ENCODE data around the gene INPP4B. TPM values are rescaled to one million over a fixed set of nuclear protein-coding genes. Genes with fewer than 3 reads are reported as not detected.

Gene INPP4B
- total RNA-seq, 2 experiments from 2014 or later, result not detected

GRCh38 chr4:142281999-142282398 is 564.1 kb downstream of the INPP4B start:
- intact Hi-C loops (cut with micrococcal nuclease; ENCODE audit: unreplicated experiment), result no loop called here
- no peaks in the 10 kb centered on the region for H3K79me2 ChIP-seq (ENCODE audit: insufficient read depth, low read depth, low read length)
- H3K9me2 ChIP-seq (ENCODE audit: insufficient read depth, low read length), result no peaks in the 10 kb centered on the region
- no peak overlapping the region for H3K4me2 ChIP-seq (ENCODE audit: low read length)
- no peak overlapping the region for H3K4me3 ChIP-seq (ENCODE audit: low read depth, low read length, poor library complexity, severe bottlenecking)
- no peak for DNase-seq (ENCODE audit: low spot score)
- no TSS peak for BruUV-seq (replicated peaks)
- no peak overlapping the region for H3K27ac ChIP-seq (ENCODE audit: low read depth, low read length, poor library complexity, severe bottlenecking)
- H4K20me1 ChIP-seq (ENCODE audit: insufficient read depth, low read length), result no peaks in the 10 kb centered on the region
- POLR2A ChIA-PET, result interaction anchor here (1.2 kb wide), 1 partner anchor 12 kb away, joined by 3 read pairs; no protein-coding TSS in a partner anchor
- no peaks in the 10 kb centered on the region for H3K36me3 ChIP-seq (ENCODE audit: insufficient read depth, low read length)
- no peak overlapping the region for H2AFZ ChIP-seq (ENCODE audit: low read length)
- no peaks in the 10 kb centered on the region for H3K9me3 ChIP-seq (ENCODE audit: low read length)
- TF ChIP-seq EZH2phosphoT487 (IDR thresholded peaks at IDR 0.05; ENCODE audit: borderline replicate concordance, low read depth, low read length), result no peak
- TF ChIP-seq, protein P1, sequence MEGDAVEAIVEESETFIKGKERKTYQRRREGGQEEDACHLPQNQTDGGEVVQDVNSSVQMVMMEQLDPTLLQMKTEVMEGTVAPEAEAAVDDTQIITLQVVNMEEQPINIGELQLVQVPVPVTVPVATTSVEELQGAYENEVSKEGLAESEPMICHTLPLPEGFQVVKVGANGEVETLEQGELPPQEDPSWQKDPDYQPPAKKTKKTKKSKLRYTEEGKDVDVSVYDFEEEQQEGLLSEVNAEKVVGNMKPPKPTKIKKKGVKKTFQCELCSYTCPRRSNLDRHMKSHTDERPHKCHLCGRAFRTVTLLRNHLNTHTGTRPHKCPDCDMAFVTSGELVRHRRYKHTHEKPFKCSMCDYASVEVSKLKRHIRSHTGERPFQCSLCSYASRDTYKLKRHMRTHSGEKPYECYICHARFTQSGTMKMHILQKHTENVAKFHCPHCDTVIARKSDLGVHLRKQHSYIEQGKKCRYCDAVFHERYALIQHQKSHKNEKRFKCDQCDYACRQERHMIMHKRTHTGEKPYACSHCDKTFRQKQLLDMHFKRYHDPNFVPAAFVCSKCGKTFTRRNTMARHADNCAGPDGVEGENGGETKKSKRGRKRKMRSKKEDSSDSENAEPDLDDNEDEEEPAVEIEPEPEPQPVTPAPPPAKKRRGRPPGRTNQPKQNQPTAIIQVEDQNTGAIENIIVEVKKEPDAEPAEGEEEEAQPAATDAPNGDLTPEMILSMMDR (conservative IDR thresholded peaks at IDR 0.05; ENCODE audit: low read length), result no peak
- no peaks in the 10 kb centered on the region for H3K4me1 ChIP-seq (ENCODE audit: insufficient read depth, low read length, poor library complexity, severe bottlenecking)
- CTCF ChIA-PET (ENCODE audit: unreplicated experiment), result no interaction called here

DNA sequence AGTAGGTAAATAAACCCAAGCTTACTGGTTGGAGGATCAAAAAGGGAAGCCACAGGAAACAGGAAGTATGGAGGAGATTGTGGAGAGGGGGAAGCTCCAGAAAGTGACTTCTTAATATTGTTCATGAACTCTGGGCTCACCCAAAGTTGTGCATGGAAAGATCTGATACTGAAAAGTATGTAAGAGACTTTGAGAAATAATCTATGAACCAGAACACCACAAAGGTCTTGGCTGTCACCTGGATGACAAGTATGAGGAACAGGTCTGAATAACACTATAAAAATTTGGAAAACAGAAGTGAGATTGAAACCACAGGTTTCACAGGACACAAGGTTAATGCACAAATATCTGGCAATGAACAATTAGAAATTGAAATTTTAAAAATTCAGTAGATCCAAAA is 567.4 kb downstream of the INPP4B start:
- POLR2A ChIA-PET, result interaction anchor here (0.7 kb wide), 1 partner anchor 274 kb away, joined by 4 read pairs; no protein-coding TSS in a partner anchor
- H3K4me3 ChIP-seq (ENCODE audit: low read depth, low read length, poor library complexity, severe bottlenecking), result no peak overlapping the region
- H3K36me3 ChIP-seq (ENCODE audit: insufficient read depth, low read length), result no peaks in the 10 kb centered on the region
- H3K4me2 ChIP-seq (ENCODE audit: low read length), result no peak overlapping the region
- DNase-seq (ENCODE audit: low spot score), result no peak
- no TSS peak for BruUV-seq (replicated peaks)
- H2AFZ ChIP-seq (ENCODE audit: low read length), result no peak overlapping the region
- H3K9me2 ChIP-seq (ENCODE audit: insufficient read depth, low read length), result no peaks in the 10 kb centered on the region
- TF ChIP-seq, protein P1 (conservative IDR thresholded peaks at IDR 0.05; ENCODE audit: low read length), result no peak
- no peak for TF ChIP-seq EZH2phosphoT487 (IDR thresholded peaks at IDR 0.05; ENCODE audit: borderline replicate concordance, low read depth, low read length)
- CTCF ChIA-PET (ENCODE audit: unreplicated experiment), result no interaction called here
- H4K20me1 ChIP-seq (ENCODE audit: insufficient read depth, low read length), result no peaks in the 10 kb centered on the region
- H3K9me3 ChIP-seq (ENCODE audit: low read length), result no peaks in the 10 kb centered on the region
- no peaks in the 10 kb centered on the region for H3K4me1 ChIP-seq (ENCODE audit: insufficient read depth, low read length, poor library complexity, severe bottlenecking)
- no peak overlapping the region for H3K27ac ChIP-seq (ENCODE audit: low read depth, low read length, poor library complexity, severe bottlenecking)
- no peaks in the 10 kb centered on the region for H3K79me2 ChIP-seq (ENCODE audit: insufficient read depth, low read depth, low read length)
- intact Hi-C loops (cut with micrococcal nuclease; ENCODE audit: unreplicated experiment), result no loop called here

DNA sequence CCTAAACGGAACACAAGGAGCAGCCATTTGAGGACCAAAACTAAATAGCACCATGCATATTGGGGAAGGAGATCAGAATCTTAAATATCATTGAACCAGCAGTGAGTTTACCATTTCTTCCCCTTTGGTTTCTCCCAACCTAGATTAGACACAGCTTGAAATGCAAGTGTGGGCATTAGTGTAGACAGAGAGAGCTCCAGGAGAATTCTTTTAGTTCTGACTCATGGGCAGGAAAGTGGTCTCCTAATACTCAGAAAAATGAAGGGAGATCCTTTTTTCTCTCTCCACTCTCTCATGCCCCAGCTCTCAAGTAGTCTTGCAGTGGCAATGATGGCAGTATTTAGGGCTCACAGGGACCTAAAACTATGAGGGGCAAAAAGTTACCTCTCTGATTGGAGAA is 567.9 kb downstream of the INPP4B start:
- ChIA-PET POLR2A (interaction anchor here (0.6 kb wide), 1 partner anchor 276 kb away, joined by 3 read pairs; no protein-coding TSS in a partner anchor), CTCF (ENCODE audit: unreplicated experiment) (no interaction called here)
- Histone ChIP-seq H3K9me2 (ENCODE audit: insufficient read depth, low read length) (no peaks in the 10 kb centered on the region), H3K36me3 (ENCODE audit: insufficient read depth, low read length) (no peaks in the 10 kb centered on the region), H3K27ac (ENCODE audit: low read depth, low read length, poor library complexity, severe bottlenecking) (no peak overlapping the region), H3K4me1 (ENCODE audit: insufficient read depth, low read length, poor library complexity, severe bottlenecking) (no peaks in the 10 kb centered on the region), H3K79me2 (ENCODE audit: insufficient read depth, low read depth, low read length) (no peaks in the 10 kb centered on the region), H3K9me3 (ENCODE audit: low read length) (no peaks in the 10 kb centered on the region), H3K4me2 (ENCODE audit: low read length) (no peak overlapping the region), H4K20me1 (ENCODE audit: insufficient read depth, low read length) (no peaks in the 10 kb centered on the region), H2AFZ (ENCODE audit: low read length) (no peak overlapping the region), H3K4me3 (ENCODE audit: low read depth, low read length, poor library complexity, severe bottlenecking) (no peak overlapping the region)
- no peak for DNase-seq (ENCODE audit: low spot score)
- TF ChIP-seq, protein P1 (conservative IDR thresholded peaks at IDR 0.05; ENCODE audit: low read length), result no peak
- TF ChIP-seq EZH2phosphoT487 (IDR thresholded peaks at IDR 0.05; ENCODE audit: borderline replicate concordance, low read depth, low read length), result no peak
- intact Hi-C loops (cut with micrococcal nuclease; ENCODE audit: unreplicated experiment), result no loop called here
- no TSS peak for BruUV-seq (replicated peaks)
